ENCODE data around the gene HACD4. TPM values are rescaled to one million over a fixed set of nuclear protein-coding genes. Genes with fewer than 3 reads are reported as not detected.

The HACD4 gene
- total and polyA plus RNA-seq, 9 of the 15 experiments (the other 6 are each of a cell fraction or from before 2014, with no cell fraction given): 0.02 TPM; not detected in 8

- Histone ChIP-seq H3K4me1 (replicated peaks in 1 of 2; ENCODE audit: control insufficient read depth in 2 of 2, insufficient read depth in 2 of 2, low read length in 2 of 2) (no peaks in the 10 kb centered on the region), H3K79me2 (ENCODE audit: control insufficient read depth, insufficient read depth, low read length) (no peaks in the 10 kb centered on the region), H3K4me2 (ENCODE audit: insufficient read depth, low read length) (no peak overlapping the region), H2AFZ (ENCODE audit: low read depth, low read length) (no peak overlapping the region), H3K9me1 (ENCODE audit: control insufficient read depth, insufficient read depth, low read length) (no peaks in the 10 kb centered on the region), H3K9me3 (replicated peaks; ENCODE audit: control insufficient read depth, insufficient read depth, low read depth, low read length) (no peaks in the 10 kb centered on the region), H3K27ac (ENCODE audit: extremely low read depth, low read depth, low read length) (no peak overlapping the region), H3K36me3 (ENCODE audit: control insufficient read depth, insufficient read depth, low read length) (no peaks in the 10 kb centered on the region), H3K9ac (ENCODE audit: insufficient read depth in 1 of 2, low read depth in 2 of 2, low read length in 2 of 2) (no peak overlapping the region), H3K4me3 (no peak overlapping the region), H4K20me1 (replicated peaks; ENCODE audit: control insufficient read depth, insufficient read depth, low read length) (no peaks in the 10 kb centered on the region), H3K27me3 (ENCODE audit: control insufficient read depth in 2 of 2, insufficient read depth in 2 of 2, low read length in 2 of 2) (no peaks in the 10 kb centered on the region)
- intact Hi-C loops (cut with micrococcal nuclease) (no loop called here), in situ Hi-C loops (cut with MboI) (no loop called here)
- TF ChIP-seq ZNF282 (CRISPR knock-in tag; IDR thresholded peaks at IDR 0.05): no peak
- TF ChIP-seq XRCC5 (IDR thresholded peaks at IDR 0.05; ENCODE audit: low read depth, low read length): no peak
- TF ChIP-seq TAF1 (IDR thresholded peaks at IDR 0.05; ENCODE audit: control insufficient read depth, extremely low read depth, insufficient read depth, low read length, severe bottlenecking): no peak
- TF ChIP-seq PPARD (CRISPR knock-in tag; IDR thresholded peaks at IDR 0.05): no peak
- TF ChIP-seq ETV5 (CRISPR knock-in tag; IDR thresholded peaks at IDR 0.05; ENCODE audit: low read depth): no peak
- no peak for TF ChIP-seq ZNF324 (CRISPR knock-in tag; IDR thresholded peaks at IDR 0.05)
- TF ChIP-seq C11orf30 (IDR thresholded peaks at IDR 0.05; ENCODE audit: low read depth): no peak
- TF ChIP-seq CXXC5 (CRISPR knock-in tag; IDR thresholded peaks at IDR 0.05): no peak
- TF ChIP-seq ZNF23 (CRISPR knock-in tag; IDR thresholded peaks at IDR 0.05): no peak
- TF ChIP-seq ZBTB17 (CRISPR knock-in tag; IDR thresholded peaks at IDR 0.05): no peak
- no peak for TF ChIP-seq ZNF507 (tag; conservative IDR thresholded peaks at IDR 0.05)
- TF ChIP-seq STAT5A (IDR thresholded peaks at IDR 0.05; ENCODE audit: borderline replicate concordance, low read length): no peak
- no peak for TF ChIP-seq ZKSCAN8 (CRISPR knock-in tag; IDR thresholded peaks at IDR 0.05)
- TF ChIP-seq DPF2 (IDR thresholded peaks at IDR 0.05): no peak
- TF ChIP-seq POLR2H (tag; IDR thresholded peaks at IDR 0.05; ENCODE audit: low read depth): no peak
- TF ChIP-seq HOXB6 (CRISPR knock-in tag; IDR thresholded peaks at IDR 0.05; ENCODE audit: borderline replicate concordance): no peak
- no peak for TF ChIP-seq KDM5B (IDR thresholded peaks at IDR 0.05; ENCODE audit: insufficient replicate concordance, low read depth, low read length)
- no peak for TF ChIP-seq GABPA (tag; conservative IDR thresholded peaks at IDR 0.05; ENCODE audit: low read depth)
- TF ChIP-seq SREBF2 (CRISPR knock-in tag; IDR thresholded peaks at IDR 0.05): no peak
- ATAC-seq: no peak
- no peak for FAIRE-seq
- ChIA-PET CTCF (ENCODE audit: low intra/inter-chr PET ratio) (no interaction called here), POLR2A (no interaction called here)
- no peak for DNase-seq (ENCODE audit: extremely low read depth in 1 of 4, low spot score in 3 of 4)
- BruUV-seq (replicated peaks): no TSS peak
- WGBS (ENCODE audit: insufficient coverage, low coverage, missing lambda C conversion rate): no CpG with 5 or more reads among the region's 1 CpG
Measured at GRCh38 chr9:21078702-21079101, 47.3 kb upstream of the HACD4 start.
